Hepatocyte (in vitro differentiated cells): Measurements from ENCODE around the gene MBP. TPM values are rescaled to one million over a fixed set of nuclear protein-coding genes. Genes with fewer than 3 reads are reported as not detected.

Experiments used
- DNase-seq: peaks from one replicate; pipeline ENCODE4 v3.0.0-alpha.2; 2016; ENCODE audit warnings: low spot score
- H2AFZ ChIP-seq: fragments of 200-600 bp; sonication (generic); 2 replicates; pipeline ENCODE4 v1.6.0; 2016; ENCODE audit warnings: antibody characterized with exemption, mild to moderate bottlenecking
- H3K27ac ChIP-seq: fragments of 200-600 bp; sonication (generic); 2 replicates; pipeline ENCODE4 v1.5.1; 2016; ENCODE audit warnings: mild to moderate bottlenecking
- H3K27me3 ChIP-seq: fragments of 200-600 bp; sonication (generic); 2 replicates; pipeline ENCODE4 v1.6.1; 2016
- H3K36me3 ChIP-seq: fragments of 200-600 bp; sonication (generic); replicated peaks from 2 replicates; pipeline ENCODE4 v1.5.1; 2016; ENCODE audit warnings: low read depth; ENCODE audit not compliant: insufficient read depth
- H3K4me1 ChIP-seq: fragments of 200-600 bp; sonication (generic); 2 replicates; pipeline ENCODE4 v1.5.1; 2016; ENCODE audit warnings: mild to moderate bottlenecking, moderate library complexity; ENCODE audit not compliant: insufficient read depth
- H3K4me2 ChIP-seq: fragments of 200-600 bp; sonication (generic); 2 replicates; pipeline ENCODE4 v1.6.0; 2016
- H3K4me3 ChIP-seq: fragments of 200-600 bp; sonication (generic); 2 replicates; pipeline ENCODE4 v1.5.1; 2016; ENCODE audit warnings: mild to moderate bottlenecking
- H3K79me2 ChIP-seq: fragments of 200-600 bp; sonication (generic); 2 replicates; pipeline ENCODE4 v1.6.0; 2017; ENCODE audit warnings: mild to moderate bottlenecking
- H3K9me2 ChIP-seq: fragments of 200-600 bp; sonication (generic); replicated peaks from 2 replicates; pipeline ENCODE4 v1.6.0; 2017; ENCODE audit warnings: mild to moderate bottlenecking; ENCODE audit not compliant: insufficient read depth
- H3K9me3 ChIP-seq: fragments of 200-600 bp; sonication (generic); 2 replicates; pipeline ENCODE4 v1.5.1; 2016; ENCODE audit warnings: low read depth, mild to moderate bottlenecking
- H4K20me1 ChIP-seq: fragments of 200-600 bp; sonication (generic); 2 replicates; pipeline ENCODE4 v1.6.0; 2016; ENCODE audit warnings: mild to moderate bottlenecking; ENCODE audit not compliant: insufficient read depth, poor library complexity, severe bottlenecking
- CTCF ChIP-seq: fragments of 200-600 bp; sonication (generic); IDR thresholded peaks from 2 replicates; pipeline ENCODE4 v1.5.1; 2016; ENCODE audit warnings: antibody characterized with exemption, mild to moderate bottlenecking; ENCODE audit not compliant: poor library complexity
- EZH2 ChIP-seq: fragments of 200-600 bp; sonication (generic); IDR thresholded peaks from 2 replicates; pipeline ENCODE4 v1.6.1; 2016; ENCODE audit warnings: antibody characterized with exemption, mild to moderate bottlenecking, borderline replicate concordance
- EZH2phosphoT487 ChIP-seq: fragments of 200-600 bp; sonication (generic); IDR thresholded peaks from one replicate; pipeline ENCODE4 v1.6.1; 2018; ENCODE audit warnings: antibody characterized with exemption, mild to moderate bottlenecking, low read depth, moderate library complexity; ENCODE audit not compliant: unreplicated experiment, severe bottlenecking
- WGBS: methylation state at CpG from one replicate; pipeline ENCODE4 v1.1.6; 2016; ENCODE audit warnings: low lambda C conversion rate; ENCODE audit errors: missing lambda C conversion rate; 5-methylcytosine and 5-hydroxymethylcytosine counted together
- polyA plus RNA-seq: library from polyadenylated mRNA; unstranded; fragments of >200 nt; fragmentation: Nextera tagmentation; extraction: Ambion mirVana; gene quantifications from 2 replicates; pipeline ENCODE4 v1.2.1, GENCODE V29; 2016
- total RNA-seq: library from RNA; depleted of rRNA; stranded (reverse); fragments of >200 nt; gene quantifications from 2 replicates; pipeline ENCODE4 v1.2.3, GENCODE V29; 2014

The MBP gene
- total and polyA plus RNA-seq, 2 experiments from 2014 or later, result 21.6 to 22.1 TPM

GRCh38 chr18:77161961-77162360, 29.4 kb upstream of the MBP start:
- H3K27me3 ChIP-seq, result no peaks in the 10 kb centered on the region
- no peak overlapping the region for H3K4me2 ChIP-seq
- DNase-seq, result no peak
- no peak for TF ChIP-seq EZH2phosphoT487
- no peak for TF ChIP-seq EZH2
- TF ChIP-seq CTCF, result no peak
- no peaks in the 10 kb centered on the region for H3K9me2 ChIP-seq
- no peak overlapping the region for H2AFZ ChIP-seq
- 70% methylated on average over 5 of the region's 5 CpGs for WGBS
- H3K4me1 ChIP-seq, result peaks cover 4% of the 10 kb centered on the region
- H3K9me3 ChIP-seq, result no peaks in the 10 kb centered on the region
- no peaks in the 10 kb centered on the region for H4K20me1 ChIP-seq
- H3K79me2 ChIP-seq, result no peaks in the 10 kb centered on the region
- H3K4me3 ChIP-seq, result no peak overlapping the region
- peak overlapping the region; percentile 34 for H3K27ac ChIP-seq
- H3K36me3 ChIP-seq, result no peaks in the 10 kb centered on the region

GRCh38 chr18:77161383-77161782, 28.8 kb upstream of the MBP start:
- TF ChIP-seq EZH2, result no peak
- TF ChIP-seq CTCF, result no peak
- TF ChIP-seq EZH2phosphoT487, result no peak
- no peaks in the 10 kb centered on the region for H3K9me3 ChIP-seq
- 87% methylated on average over 7 of the region's 7 CpGs for WGBS

GRCh38 chr18:77160515-77160914, 27.9 kb upstream of the MBP start:
- Histone ChIP-seq H3K9me3 (no peaks in the 10 kb centered on the region), H3K4me2 (no peak overlapping the region), H3K36me3 (no peaks in the 10 kb centered on the region), H2AFZ (no peak overlapping the region), H4K20me1 (no peaks in the 10 kb centered on the region), H3K27ac (no peak overlapping the region), H3K79me2 (no peaks in the 10 kb centered on the region), H3K4me1 (peaks cover 4% of the 10 kb centered on the region), H3K4me3 (no peak overlapping the region), H3K27me3 (no peaks in the 10 kb centered on the region), H3K9me2 (no peaks in the 10 kb centered on the region)
- TF ChIP-seq EZH2phosphoT487 (no peak), CTCF (no peak), EZH2 (no peak)
- WGBS, result 31% methylated on average over 11 of the region's 11 CpGs
- DNase-seq, result no peak

More at GRCh38 chr18:77161383-77161782, 28.8 kb upstream of the MBP start:
- no peaks in the 10 kb centered on the region for H3K79me2 ChIP-seq
- H2AFZ ChIP-seq, result no peak overlapping the region
- H3K4me3 ChIP-seq, result no peak overlapping the region
- no peak overlapping the region for H3K27ac ChIP-seq
- no peaks in the 10 kb centered on the region for H3K27me3 ChIP-seq
- H3K9me2 ChIP-seq, result no peaks in the 10 kb centered on the region
- H4K20me1 ChIP-seq, result no peaks in the 10 kb centered on the region
- H3K36me3 ChIP-seq, result no peaks in the 10 kb centered on the region
- no peak overlapping the region for H3K4me2 ChIP-seq
- H3K4me1 ChIP-seq, result peaks cover 4% of the 10 kb centered on the region
- DNase-seq, result no peak

DNA sequence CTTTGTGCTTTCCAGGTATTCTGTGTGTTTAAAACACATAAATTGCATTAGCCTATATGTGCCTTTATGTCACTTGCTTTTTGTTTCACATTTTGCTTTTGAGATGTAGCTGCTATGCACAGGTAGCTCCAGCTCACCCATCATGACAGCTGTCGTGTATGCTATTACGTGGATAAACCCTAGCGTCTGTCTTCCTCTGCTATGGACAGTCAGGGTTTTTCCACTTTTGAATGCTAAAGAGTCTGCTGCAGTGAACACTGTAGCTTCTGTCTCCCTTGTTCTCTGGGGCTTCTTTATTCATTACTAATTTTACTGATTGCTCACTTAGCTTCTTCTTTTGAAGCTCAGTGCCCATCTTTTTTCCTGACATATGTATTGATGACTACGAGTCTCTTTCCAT, 24.7 kb upstream of the MBP start:
- Histone ChIP-seq H3K36me3 (no peaks in the 10 kb centered on the region), H3K4me3 (no peak overlapping the region), H3K4me2 (no peak overlapping the region), H3K79me2 (no peaks in the 10 kb centered on the region), H3K27ac (no peak overlapping the region), H3K9me3 (no peaks in the 10 kb centered on the region), H2AFZ (no peak overlapping the region), H3K27me3 (no peaks in the 10 kb centered on the region), H3K4me1 (peaks cover 3% of the 10 kb centered on the region), H3K9me2 (no peaks in the 10 kb centered on the region), H4K20me1 (no peaks in the 10 kb centered on the region)
- no peak for TF ChIP-seq EZH2phosphoT487
- no peak for TF ChIP-seq CTCF
- no peak for TF ChIP-seq EZH2
- DNase-seq, result no peak
- 88% methylated on average over 4 of the region's 4 CpGs for WGBS
